Measurements from ENCODE around the gene ITGB1BP1.

DNA sequence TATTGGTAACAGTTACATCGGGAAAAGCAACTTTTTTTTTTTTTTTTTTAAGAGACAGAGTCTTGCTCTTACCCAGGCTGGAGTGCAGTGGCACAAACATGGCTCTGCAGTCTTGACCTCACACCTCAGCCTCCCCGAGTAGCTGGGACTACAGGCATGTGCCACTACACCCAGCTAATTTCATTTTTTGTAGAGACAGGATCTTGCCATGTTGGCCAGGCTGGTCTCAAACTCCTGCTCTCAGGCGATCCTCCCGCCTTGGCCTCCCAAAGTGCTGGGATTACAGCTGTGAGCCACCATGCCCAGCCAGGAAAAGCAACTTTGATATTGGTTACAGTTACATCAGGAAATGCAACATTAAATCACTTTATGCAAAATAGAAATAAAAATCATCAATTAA, 4.6 kb downstream of the ITGB1BP1 start:
- TF ChIP-seq, protein P1, sequence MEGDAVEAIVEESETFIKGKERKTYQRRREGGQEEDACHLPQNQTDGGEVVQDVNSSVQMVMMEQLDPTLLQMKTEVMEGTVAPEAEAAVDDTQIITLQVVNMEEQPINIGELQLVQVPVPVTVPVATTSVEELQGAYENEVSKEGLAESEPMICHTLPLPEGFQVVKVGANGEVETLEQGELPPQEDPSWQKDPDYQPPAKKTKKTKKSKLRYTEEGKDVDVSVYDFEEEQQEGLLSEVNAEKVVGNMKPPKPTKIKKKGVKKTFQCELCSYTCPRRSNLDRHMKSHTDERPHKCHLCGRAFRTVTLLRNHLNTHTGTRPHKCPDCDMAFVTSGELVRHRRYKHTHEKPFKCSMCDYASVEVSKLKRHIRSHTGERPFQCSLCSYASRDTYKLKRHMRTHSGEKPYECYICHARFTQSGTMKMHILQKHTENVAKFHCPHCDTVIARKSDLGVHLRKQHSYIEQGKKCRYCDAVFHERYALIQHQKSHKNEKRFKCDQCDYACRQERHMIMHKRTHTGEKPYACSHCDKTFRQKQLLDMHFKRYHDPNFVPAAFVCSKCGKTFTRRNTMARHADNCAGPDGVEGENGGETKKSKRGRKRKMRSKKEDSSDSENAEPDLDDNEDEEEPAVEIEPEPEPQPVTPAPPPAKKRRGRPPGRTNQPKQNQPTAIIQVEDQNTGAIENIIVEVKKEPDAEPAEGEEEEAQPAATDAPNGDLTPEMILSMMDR (IDR thresholded peaks at IDR 0.05; ENCODE audit: low read depth, low read length): no peak
- no peak for TF ChIP-seq POLR2A (IDR thresholded peaks at IDR 0.05; ENCODE audit: extremely low read depth, insufficient read length)
- TF ChIP-seq, protein P2, sequence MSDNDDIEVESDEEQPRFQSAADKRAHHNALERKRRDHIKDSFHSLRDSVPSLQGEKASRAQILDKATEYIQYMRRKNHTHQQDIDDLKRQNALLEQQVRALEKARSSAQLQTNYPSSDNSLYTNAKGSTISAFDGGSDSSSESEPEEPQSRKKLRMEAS (IDR thresholded peaks at IDR 0.05; ENCODE audit: low read depth, low read length): no peak
- TF ChIP-seq MYC (IDR thresholded peaks at IDR 0.05; ENCODE audit: low read depth, low read length): no peak
